H1 (cell line): ENCODE data around the gene PTS. TPM values are rescaled to one million over a fixed set of nuclear protein-coding genes. Genes with fewer than 3 reads are reported as not detected.

Experiments used
- SP2 ChIP-seq: IDR thresholded peaks from 2 replicates; pipeline ENCODE4 v1.6.1; 2012; ENCODE audit warnings: mild to moderate bottlenecking, low read length, inconsistent platforms
- polyA plus RNA-seq, 7 experiments: library from polyadenylated mRNA; depleted of rRNA in 3 of 7; stranded (reverse) in 5 of 7; unstranded in 2 of 7; fragments of >200 nt in 5 of 7; fragments of 200-250 nt in 2 of 7; gene quantifications; 1 replicate in 5 of 7; 2 replicates in 1 of 7; 4 replicates in 1 of 7; pipeline versions ENCODE4 v1.2.1 to v1.2.3, GENCODE V29; 2011 to 2013; ENCODE audit warnings: missing spikeins in 2 of 7, mixed read lengths in 2 of 7
- total RNA-seq: library from RNA; stranded (reverse); fragmentation: NEBNext Ultra II Directional; extraction: Animal tissue kit (Norgen Biotek cat#: 25700); gene quantifications from 2 replicates; pipeline ENCODE4 v1.2.1, GENCODE V29; 2021

PTS gene
- total and polyA plus RNA-seq, 2 of the 8 experiments (the other 6 are each of a cell fraction or from before 2014, with no cell fraction given) = 18.3 to 25.9 TPM

GRCh38 chr11:112177589-112177988, 48.6 kb upstream of the PTS start (continued):
- TF ChIP-seq SP2 = no peak
